ENCODE measurements around the gene PROB1.
A peak's percentile ranks its signal among the peaks of the same experiment; 100 is the strongest.

The PROB1 gene

DNA sequence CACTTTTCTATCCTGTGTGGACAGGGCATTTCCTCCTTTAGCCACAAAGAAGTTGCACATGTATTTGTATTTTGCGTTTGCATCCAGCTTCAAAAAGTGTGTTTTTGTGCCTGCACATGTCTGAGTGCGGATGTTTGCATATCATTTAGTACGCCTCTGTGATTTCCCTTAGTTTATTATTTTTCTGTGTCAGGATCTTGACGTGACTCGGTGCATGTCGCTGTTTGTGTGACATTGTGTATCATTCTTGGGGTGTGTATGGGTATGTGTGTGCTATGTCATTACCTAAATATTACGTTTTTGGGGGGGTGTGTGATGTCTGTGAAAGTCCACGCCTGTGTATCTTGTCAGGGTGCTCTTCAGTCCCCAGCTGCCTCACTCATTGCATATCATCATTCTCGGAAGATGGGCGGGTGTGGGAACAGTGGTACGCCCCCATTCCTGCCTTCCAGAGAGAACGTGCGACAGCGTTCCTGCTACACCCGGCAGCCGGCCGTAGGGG, 53.7 kb downstream of the PROB1 start:
- H3K9me3 ChIP-seq (ENCODE audit: control insufficient read depth, low read length): no peaks in the 10 kb centered on the region
- H3K27ac ChIP-seq (ENCODE audit: insufficient read depth, low read depth, low read length, poor library complexity, severe bottlenecking): no peak overlapping the region
- peaks cover 12% of the 10 kb centered on the region for H3K36me3 ChIP-seq (ENCODE audit: control insufficient read depth, insufficient read depth, low read length)
- H3K27me3 ChIP-seq (ENCODE audit: control insufficient read depth, insufficient read depth, low read length, poor library complexity, severe bottlenecking): peaks cover 3% of the 10 kb centered on the region
- 20 to 22% methylated on average over 17 of the region's 17 CpGs for WGBS, 2 experiments
- peaks cover 8% of the 10 kb centered on the region for H3K4me1 ChIP-seq (ENCODE audit: control insufficient read depth, insufficient read depth, low read length)
- H3K4me3 ChIP-seq (ENCODE audit: insufficient read depth, low read depth, low read length): peak overlapping the region; percentile 22

All from ectodermal cell (in vitro differentiated cells).